Measurements from ENCODE around the gene ADGRB2.

Gene ADGRB2, protein sequence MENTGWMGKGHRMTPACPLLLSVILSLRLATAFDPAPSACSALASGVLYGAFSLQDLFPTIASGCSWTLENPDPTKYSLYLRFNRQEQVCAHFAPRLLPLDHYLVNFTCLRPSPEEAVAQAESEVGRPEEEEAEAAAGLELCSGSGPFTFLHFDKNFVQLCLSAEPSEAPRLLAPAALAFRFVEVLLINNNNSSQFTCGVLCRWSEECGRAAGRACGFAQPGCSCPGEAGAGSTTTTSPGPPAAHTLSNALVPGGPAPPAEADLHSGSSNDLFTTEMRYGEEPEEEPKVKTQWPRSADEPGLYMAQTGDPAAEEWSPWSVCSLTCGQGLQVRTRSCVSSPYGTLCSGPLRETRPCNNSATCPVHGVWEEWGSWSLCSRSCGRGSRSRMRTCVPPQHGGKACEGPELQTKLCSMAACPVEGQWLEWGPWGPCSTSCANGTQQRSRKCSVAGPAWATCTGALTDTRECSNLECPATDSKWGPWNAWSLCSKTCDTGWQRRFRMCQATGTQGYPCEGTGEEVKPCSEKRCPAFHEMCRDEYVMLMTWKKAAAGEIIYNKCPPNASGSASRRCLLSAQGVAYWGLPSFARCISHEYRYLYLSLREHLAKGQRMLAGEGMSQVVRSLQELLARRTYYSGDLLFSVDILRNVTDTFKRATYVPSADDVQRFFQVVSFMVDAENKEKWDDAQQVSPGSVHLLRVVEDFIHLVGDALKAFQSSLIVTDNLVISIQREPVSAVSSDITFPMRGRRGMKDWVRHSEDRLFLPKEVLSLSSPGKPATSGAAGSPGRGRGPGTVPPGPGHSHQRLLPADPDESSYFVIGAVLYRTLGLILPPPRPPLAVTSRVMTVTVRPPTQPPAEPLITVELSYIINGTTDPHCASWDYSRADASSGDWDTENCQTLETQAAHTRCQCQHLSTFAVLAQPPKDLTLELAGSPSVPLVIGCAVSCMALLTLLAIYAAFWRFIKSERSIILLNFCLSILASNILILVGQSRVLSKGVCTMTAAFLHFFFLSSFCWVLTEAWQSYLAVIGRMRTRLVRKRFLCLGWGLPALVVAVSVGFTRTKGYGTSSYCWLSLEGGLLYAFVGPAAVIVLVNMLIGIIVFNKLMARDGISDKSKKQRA (N-terminal part only)

DNA sequence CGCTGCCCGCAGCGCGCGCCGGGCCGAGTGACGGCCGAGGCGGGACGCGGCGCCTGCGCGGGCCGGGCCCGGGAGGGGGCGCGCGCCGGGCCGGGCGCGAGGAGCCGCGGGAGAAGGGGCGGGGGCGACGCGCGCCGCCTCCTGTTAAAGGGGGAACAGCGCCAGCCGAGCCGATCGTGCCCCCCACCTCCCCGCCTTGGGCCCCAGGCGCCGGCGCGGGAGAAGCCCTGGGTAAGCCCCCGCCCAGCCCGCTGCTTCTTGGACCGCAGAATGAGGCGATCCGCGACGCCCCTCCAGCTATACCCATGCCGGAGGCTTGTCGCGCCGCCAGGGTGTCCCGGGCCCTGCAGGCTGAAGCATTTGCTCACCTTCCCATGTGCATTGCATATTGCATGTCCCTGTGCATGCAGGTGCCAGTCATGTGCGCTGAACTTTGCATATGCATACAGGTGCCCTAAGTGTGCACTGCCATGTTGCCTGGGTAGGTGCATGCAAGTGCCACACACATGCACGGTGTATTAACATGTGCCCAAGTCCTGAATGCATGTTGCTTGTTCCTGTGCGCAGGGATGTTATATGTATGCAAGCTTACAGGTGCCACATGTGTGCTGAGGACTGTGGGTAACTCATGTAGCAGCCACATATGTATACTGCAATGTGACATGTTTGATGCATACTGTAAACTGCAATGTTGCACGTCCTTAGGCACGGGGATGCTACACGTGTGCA lies at the start of gene ADGRB2:
Gene ADGRB2, minus strand, starts transcription at position 29 of the 729 bp plus-strand sequence. CDS start 7,119 bp downstream, outside the sequence.
- no peak for DNase-seq

DNA sequence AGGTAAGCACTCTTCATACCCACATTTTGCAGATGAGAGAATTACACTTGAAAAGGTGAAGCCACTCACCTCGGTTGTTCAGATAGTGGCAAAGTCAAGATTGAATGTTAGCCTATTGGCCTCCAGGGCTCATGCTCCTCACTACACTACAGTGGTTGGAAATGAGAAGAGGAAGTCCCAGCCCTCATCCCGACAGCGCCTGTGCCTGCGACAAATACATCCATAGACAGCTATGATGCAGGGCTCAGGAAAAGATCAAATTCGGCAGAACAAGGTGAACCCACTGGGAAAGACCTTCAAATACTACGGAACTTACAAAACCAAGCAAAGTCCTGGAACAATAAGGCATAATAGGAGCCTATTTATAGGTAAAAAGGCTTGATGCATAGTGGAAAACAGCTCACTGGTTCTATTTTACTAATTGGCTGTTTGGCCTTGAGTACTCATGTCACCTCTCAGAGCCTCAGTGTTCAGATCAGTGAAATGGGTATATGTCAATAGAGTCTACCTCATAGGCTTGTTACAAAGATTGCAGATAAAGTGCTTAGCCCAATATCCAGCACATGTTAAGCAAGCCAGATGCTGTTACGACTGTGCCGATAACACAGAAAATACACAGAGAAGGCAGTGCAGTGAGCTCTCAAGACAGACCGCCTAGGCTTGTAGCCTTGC lies 48.2 kb upstream of the ADGRB2 start:
- no peak for DNase-seq

GRCh38 chr1:31811605-31812004 lies 47.5 kb upstream of the ADGRB2 start:
- DNase-seq = peak; percentile 39

DNA sequence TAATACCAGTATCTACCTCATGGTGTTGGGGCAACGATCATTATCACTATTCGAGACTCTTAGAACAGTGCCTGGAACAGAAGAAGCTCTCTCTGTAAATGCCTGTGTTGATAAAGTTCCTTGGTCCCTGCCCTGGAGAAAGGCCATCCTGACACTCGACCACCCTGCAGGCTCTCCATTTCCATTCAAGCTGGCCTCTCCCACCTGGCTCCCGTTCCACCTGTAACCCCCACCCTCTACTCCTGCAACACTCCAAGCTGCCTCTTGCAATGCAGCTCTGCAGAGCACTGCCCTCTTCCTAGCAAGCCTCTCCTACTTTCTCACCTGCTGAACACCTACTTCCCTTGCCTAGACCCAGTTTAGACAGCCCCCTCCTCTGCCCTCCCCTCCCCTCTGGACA lies 45.6 kb upstream of the ADGRB2 start:
- DNase-seq = no peak

GRCh38 chr1:31807273-31808048 lies 43.3 kb upstream of the ADGRB2 start:
- DNase-seq = no peak

DNA sequence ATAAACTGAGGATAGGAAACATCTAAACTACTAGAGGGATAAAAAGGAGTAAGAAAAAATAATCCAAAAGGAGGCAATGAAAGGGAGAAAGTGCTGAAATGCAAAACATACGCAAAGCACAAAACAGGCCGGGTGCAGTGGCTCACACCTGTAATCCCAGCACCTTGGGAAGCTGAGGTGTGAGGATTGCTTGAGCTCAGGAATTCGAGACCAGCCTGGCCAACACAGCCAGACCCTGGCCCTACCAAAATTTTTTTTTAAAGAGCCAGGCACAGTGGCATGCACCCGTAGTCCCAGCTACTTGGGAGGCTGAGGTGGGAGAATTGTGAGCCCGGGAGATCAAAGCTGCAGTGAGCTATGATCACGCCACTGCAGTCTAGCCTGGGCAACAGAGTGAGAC lies 41.2 kb upstream of the ADGRB2 start:
- no peak for DNase-seq

- DNase-seq = no peak
Measured at GRCh38 chr1:31804098-31804497, 40.0 kb upstream of the ADGRB2 start.

DNA sequence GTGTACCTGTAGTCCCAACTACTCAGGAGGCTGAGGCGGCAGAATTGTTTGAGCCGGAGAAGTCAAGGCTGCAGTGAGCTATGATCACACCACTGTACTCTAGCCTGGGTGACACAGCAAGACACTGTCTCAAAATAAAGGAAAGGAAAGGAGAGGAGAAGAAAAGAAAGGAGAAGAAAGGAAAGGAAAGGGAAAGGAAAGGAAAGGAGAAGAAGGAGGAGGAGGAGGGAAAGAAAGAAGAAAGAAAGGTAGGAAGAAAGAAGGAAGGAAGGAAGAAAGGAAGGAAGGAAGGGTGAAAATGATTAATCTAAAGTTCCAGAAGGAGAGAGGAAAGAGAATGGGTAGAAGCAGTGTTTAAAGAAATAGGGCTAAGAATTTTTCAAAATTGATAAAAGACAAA lies 39.5 kb upstream of the ADGRB2 start:
- DNase-seq = no peak

DNA sequence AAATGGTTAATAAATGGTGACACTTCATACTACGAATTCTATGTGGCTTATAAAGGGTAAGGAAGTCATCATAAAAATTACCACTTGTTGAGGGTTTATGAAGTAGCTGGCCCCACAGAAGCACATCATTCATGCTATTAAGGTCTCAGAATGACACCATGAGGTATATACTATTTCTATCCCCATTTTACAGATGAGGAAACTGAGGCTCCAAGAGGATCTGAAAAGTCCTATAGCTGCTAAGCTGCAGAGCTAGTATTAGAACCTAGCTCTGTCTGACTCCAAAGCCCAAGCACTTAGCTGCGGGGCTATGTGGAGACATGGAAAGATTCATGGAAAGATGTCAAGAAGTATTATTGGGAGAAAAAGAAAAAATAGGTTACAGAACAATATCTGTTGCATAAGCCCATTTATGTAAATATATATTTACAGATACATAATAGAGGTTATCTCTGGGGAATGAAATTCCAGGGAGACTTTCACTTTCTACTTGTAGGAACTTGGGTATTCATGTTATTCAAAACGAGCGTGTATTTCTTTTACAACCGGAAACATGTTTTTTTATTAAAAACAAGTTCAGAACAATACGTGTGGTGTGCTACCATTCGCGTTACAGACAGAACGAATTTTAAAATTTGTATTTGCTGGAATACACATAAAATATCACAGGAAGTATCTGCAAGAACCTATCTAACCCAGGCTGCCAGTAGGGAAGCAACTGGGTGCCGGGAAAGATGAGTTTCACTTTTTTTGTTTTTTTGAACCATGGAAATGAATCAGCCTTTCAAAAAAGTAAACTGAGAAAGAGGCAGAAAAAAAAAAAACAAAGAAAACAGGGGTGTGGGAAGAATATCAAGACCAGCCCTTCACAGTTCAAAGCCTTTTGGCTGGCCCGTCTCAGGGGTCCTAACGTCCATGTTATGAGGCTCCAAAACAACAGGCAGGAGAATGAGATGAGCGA lies 38.3 kb upstream of the ADGRB2 start:
- DNase-seq = no peak

DNA sequence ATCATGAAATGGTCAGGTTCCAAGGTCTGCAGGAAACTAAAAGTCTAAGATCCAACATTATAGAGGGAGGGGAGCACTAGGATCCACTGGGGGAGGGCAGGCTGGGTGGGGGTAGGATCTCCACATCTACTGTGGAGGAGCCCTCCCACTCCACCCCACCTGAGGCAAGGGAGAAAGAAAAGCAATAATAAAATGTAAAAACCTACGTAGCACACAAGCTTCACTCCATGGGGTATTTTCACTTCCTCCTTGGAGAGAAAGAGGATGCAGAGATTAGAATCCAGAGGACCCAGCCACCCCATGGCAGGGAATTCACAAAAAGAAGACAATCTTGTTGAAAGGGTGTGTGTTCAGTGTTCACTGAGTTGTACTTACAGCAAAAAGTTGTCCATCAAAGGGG lies 37.3 kb upstream of the ADGRB2 start:
- DNase-seq = no peak

DNA sequence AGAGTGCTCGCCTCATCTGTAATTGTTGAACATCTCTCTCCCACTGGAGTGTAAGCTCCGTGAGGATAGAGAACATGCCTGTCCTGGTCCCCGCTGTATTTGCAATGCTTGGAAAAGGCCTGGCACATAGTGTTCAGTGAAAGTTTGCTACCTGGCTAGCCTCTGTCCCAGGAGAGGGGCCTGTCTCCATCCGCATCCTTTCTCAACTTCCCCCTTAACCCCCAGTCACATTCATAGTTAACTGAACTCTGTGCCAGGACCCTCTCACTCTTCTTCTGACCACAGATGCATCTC lies 36.5 kb upstream of the ADGRB2 start:
- no peak for DNase-seq

DNA sequence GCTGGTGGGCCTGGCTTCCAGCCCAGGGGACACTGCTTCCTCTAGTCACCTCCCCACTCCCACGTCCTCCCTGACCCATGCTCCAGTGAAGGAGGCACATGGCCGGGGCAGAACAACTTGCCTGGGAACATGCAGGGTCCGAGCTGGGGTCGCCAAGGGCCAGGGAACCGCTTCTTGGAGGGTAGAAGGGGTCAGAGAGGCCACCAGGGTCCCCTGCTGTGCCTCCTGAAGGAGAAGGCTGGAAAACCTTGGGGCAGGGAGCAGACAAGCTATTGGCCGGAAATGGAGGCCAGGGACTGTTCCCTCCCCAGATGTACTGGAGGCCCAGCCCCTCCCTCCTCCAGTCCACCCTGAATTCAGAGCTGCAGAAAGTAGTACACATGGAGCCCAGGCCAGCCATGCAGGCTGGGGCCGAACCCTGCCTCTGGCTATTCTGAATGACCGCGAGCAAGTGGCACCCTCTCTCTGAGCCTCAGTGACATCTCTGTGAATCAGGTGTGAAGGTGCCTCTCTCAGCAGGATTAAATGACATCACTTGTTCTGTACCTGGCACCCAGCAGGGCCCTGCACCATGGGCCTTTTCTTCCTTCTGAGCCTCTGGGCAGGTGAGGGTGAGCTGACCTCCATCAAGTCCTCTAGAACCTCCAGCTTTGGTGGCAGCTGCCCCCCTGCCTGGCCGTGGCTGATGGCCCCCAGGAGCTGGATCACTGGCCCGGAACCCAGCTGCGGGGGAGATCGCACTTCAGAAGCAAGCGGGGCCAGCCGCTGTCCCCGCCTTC lies 35.9 kb upstream of the ADGRB2 start:
- DNase-seq = no peak

GRCh38 chr1:31799196-31799894 lies 35.2 kb upstream of the ADGRB2 start:
- no peak for DNase-seq

- DNase-seq = no peak
Measured at GRCh38 chr1:31798433-31799195, 34.5 kb upstream of the ADGRB2 start.

DNA sequence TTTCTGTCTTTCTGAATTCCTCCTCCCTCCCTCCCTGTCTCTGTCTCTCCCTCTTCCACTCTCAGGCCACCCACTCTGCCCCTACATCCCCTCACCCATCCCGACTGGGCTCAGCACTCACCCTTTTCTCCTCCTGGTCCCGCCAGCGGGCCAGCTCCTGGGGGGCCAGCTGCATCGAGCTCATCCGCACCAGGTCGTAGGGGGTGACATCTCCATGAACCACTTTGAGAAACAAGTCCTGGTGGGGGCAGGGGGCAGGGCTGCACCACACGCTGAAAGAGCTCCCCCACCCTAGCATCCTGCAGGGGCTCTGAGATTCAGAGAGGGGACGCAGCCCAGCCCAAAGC lies 33.9 kb upstream of the ADGRB2 start:
- no peak for DNase-seq

DNA sequence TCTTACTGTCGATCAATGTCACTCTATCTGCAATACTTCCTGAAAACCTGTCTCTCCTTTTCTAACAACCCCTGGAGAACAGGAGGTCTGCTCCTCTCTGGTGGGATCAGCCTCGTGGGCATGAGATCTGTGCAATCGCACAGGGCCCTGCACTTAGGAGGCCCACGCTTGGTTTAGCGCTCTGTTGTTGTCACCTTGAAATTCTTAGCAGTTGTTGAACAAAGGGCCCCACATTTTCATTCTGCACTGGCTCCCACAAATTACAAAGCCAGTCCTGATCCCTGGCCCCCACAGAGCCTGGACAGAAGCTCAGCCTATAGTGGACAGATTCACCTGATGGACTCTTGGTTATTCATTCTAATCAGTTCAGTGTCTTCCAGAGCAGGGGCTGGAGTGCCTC lies 33.1 kb upstream of the ADGRB2 start:
- DNase-seq = no peak

GRCh38 chr1:31796707-31797106 lies 32.6 kb upstream of the ADGRB2 start:
- DNase-seq = no peak

Measured in NCI-H2107 (cell line).